Measurements from ENCODE around the gene LHFPL2.

- TF ChIP-seq CTCF (IDR thresholded peaks at IDR 0.05; ENCODE audit: low read depth, low read length, poor library complexity, severe bottlenecking): no peak
- no peak for TF ChIP-seq EZH2phosphoT487 (IDR thresholded peaks at IDR 0.05; ENCODE audit: borderline replicate concordance, low read length)
Measured at GRCh38 chr5:78659714-78660113, 11.1 kb upstream of the LHFPL2 start.
